HG03175 (cell line): ENCODE results near the gene HOXC13.

Source experiments
- ATAC-seq: cut with Tn5 transposase; IDR thresholded peaks from one replicate; pipeline ENCODE4 v1.9.1; 2021; ENCODE audit warnings: mild to moderate bottlenecking, moderate library complexity; ENCODE audit not compliant: unreplicated experiment

The HOXC13 gene

GRCh38 chr12:53954694-53955035 lies 16.0 kb downstream of the HOXC13 start, which contains the start of gene HOXC12:
Gene HOXC12 (plus strand): TSS chr12:53954903. CDS start chr12:53954930, 27 bp downstream.
- ATAC-seq: no peak

GRCh38 chr12:53955036-53955775 lies 16.6 kb downstream of the HOXC13 start:
- no peak for ATAC-seq

- no peak for ATAC-seq
Observed at GRCh38 chr12:53955776-53956250, 17.2 kb downstream of the HOXC13 start.

- ATAC-seq: no peak
Observed at GRCh38 chr12:53956251-53956887, 17.7 kb downstream of the HOXC13 start.

- no peak for ATAC-seq
Observed at GRCh38 chr12:53956914-53957536, 18.4 kb downstream of the HOXC13 start.

- no peak for ATAC-seq
Observed at GRCh38 chr12:53958128-53958527, 19.5 kb downstream of the HOXC13 start.

- no peak for ATAC-seq
Observed at GRCh38 chr12:53959314-53959713, 20.7 kb downstream of the HOXC13 start.

GRCh38 chr12:53960187-53961024 lies 21.8 kb downstream of the HOXC13 start:
- no peak for ATAC-seq

GRCh38 chr12:53961025-53961761 lies 22.6 kb downstream of the HOXC13 start:
- ATAC-seq: no peak

GRCh38 chr12:53963005-53963404 lies 24.4 kb downstream of the HOXC13 start:
- ATAC-seq: no peak

- ATAC-seq: no peak
Observed at GRCh38 chr12:53963434-53964314, 25.0 kb downstream of the HOXC13 start.

GRCh38 chr12:53964315-53964713 lies 25.7 kb downstream of the HOXC13 start:
- no peak for ATAC-seq

- no peak for ATAC-seq
Observed at GRCh38 chr12:53965281-53966084, 26.9 kb downstream of the HOXC13 start.

GRCh38 chr12:53966085-53966384 lies 27.4 kb downstream of the HOXC13 start:
- ATAC-seq: no peak

GRCh38 chr12:53966385-53967133 lies 27.9 kb downstream of the HOXC13 start:
- no peak for ATAC-seq

- ATAC-seq: no peak
Observed at GRCh38 chr12:53967421-53967925, 28.8 kb downstream of the HOXC13 start.

GRCh38 chr12:53968214-53969127 lies 29.8 kb downstream of the HOXC13 start:
- no peak for ATAC-seq
